ENCODE data around the gene CNTNAP2. TPM values are rescaled to one million over a fixed set of nuclear protein-coding genes. Genes with fewer than 3 reads are reported as not detected.

CNTNAP2 gene
- total RNA-seq, 2 experiments from 2014 or later: 0.28 TPM; not detected in 1

- Histone ChIP-seq H3K9me2 (ENCODE audit: insufficient read depth, low read length) (no peaks in the 10 kb centered on the region), H3K27ac (ENCODE audit: low read depth, low read length, poor library complexity, severe bottlenecking) (no peak overlapping the region), H3K4me3 (ENCODE audit: low read depth, low read length, poor library complexity, severe bottlenecking) (no peak overlapping the region), H3K9me3 (ENCODE audit: low read length) (no peaks in the 10 kb centered on the region), H3K4me1 (ENCODE audit: insufficient read depth, low read length, poor library complexity, severe bottlenecking) (no peaks in the 10 kb centered on the region), H3K79me2 (ENCODE audit: insufficient read depth, low read depth, low read length) (no peaks in the 10 kb centered on the region), H3K4me2 (ENCODE audit: low read length) (no peak overlapping the region), H3K36me3 (ENCODE audit: insufficient read depth, low read length) (no peaks in the 10 kb centered on the region), H4K20me1 (ENCODE audit: insufficient read depth, low read length) (no peaks in the 10 kb centered on the region), H2AFZ (ENCODE audit: low read length) (no peak overlapping the region)
- intact Hi-C loops (cut with micrococcal nuclease; ENCODE audit: unreplicated experiment): no loop called here
- CTCF ChIA-PET (ENCODE audit: unreplicated experiment): no interaction called here
- DNase-seq (ENCODE audit: low spot score): no peak
- TF ChIP-seq EZH2phosphoT487 (IDR thresholded peaks at IDR 0.05; ENCODE audit: borderline replicate concordance, low read depth, low read length) (no peak), CTCF (conservative IDR thresholded peaks at IDR 0.05; ENCODE audit: low read length) (no peak)
- no TSS peak for BruUV-seq (replicated peaks)
- POLR2A ChIA-PET: interaction anchor here (0.6 kb wide), 1 partner anchor 226 kb away, joined by 3 read pairs; no protein-coding TSS in a partner anchor
Measured at GRCh38 chr7:147941381-147941780, 1824.8 kb downstream of the CNTNAP2 start.

- H3K4me3 ChIP-seq (ENCODE audit: low read depth, low read length, poor library complexity, severe bottlenecking): no peak overlapping the region
- no peaks in the 10 kb centered on the region for H3K9me3 ChIP-seq (ENCODE audit: low read length)
- POLR2A ChIA-PET: no interaction called here
- no peak overlapping the region for H2AFZ ChIP-seq (ENCODE audit: low read length)
- TF ChIP-seq CTCF (conservative IDR thresholded peaks at IDR 0.05; ENCODE audit: low read length): no peak
- TF ChIP-seq EZH2phosphoT487 (IDR thresholded peaks at IDR 0.05; ENCODE audit: borderline replicate concordance, low read depth, low read length): no peak
- H4K20me1 ChIP-seq (ENCODE audit: insufficient read depth, low read length): no peaks in the 10 kb centered on the region
- H3K36me3 ChIP-seq (ENCODE audit: insufficient read depth, low read length): no peaks in the 10 kb centered on the region
- DNase-seq (ENCODE audit: low spot score): no peak
- no peaks in the 10 kb centered on the region for H3K9me2 ChIP-seq (ENCODE audit: insufficient read depth, low read length)
- CTCF ChIA-PET (ENCODE audit: unreplicated experiment): no interaction called here
- no peak overlapping the region for H3K27ac ChIP-seq (ENCODE audit: low read depth, low read length, poor library complexity, severe bottlenecking)
- intact Hi-C loops (cut with micrococcal nuclease; ENCODE audit: unreplicated experiment): no loop called here
- H3K4me2 ChIP-seq (ENCODE audit: low read length): no peak overlapping the region
- no peaks in the 10 kb centered on the region for H3K4me1 ChIP-seq (ENCODE audit: insufficient read depth, low read length, poor library complexity, severe bottlenecking)
- H3K79me2 ChIP-seq (ENCODE audit: insufficient read depth, low read depth, low read length): no peaks in the 10 kb centered on the region
- no TSS peak for BruUV-seq (replicated peaks)
Measured at GRCh38 chr7:147944321-147944720, 1827.7 kb downstream of the CNTNAP2 start.

GRCh38 chr7:147952918-147953317 is 1836.3 kb downstream of the CNTNAP2 start:
- no peak overlapping the region for H3K27ac ChIP-seq (ENCODE audit: low read depth, low read length, poor library complexity, severe bottlenecking)
- H3K4me3 ChIP-seq (ENCODE audit: low read depth, low read length, poor library complexity, severe bottlenecking): no peak overlapping the region
- no peak for DNase-seq (ENCODE audit: low spot score)
- no peaks in the 10 kb centered on the region for H3K79me2 ChIP-seq (ENCODE audit: insufficient read depth, low read depth, low read length)
- no peaks in the 10 kb centered on the region for H3K4me1 ChIP-seq (ENCODE audit: insufficient read depth, low read length, poor library complexity, severe bottlenecking)
- no peaks in the 10 kb centered on the region for H4K20me1 ChIP-seq (ENCODE audit: insufficient read depth, low read length)
- no peaks in the 10 kb centered on the region for H3K36me3 ChIP-seq (ENCODE audit: insufficient read depth, low read length)
- no TSS peak for BruUV-seq (replicated peaks)
- H3K4me2 ChIP-seq (ENCODE audit: low read length): no peak overlapping the region
- CTCF ChIA-PET (ENCODE audit: unreplicated experiment): interaction anchor here (0.5 kb wide), 1 partner anchor 651 kb away, joined by 3 read pairs; no protein-coding TSS in a partner anchor
- H3K9me3 ChIP-seq (ENCODE audit: low read length): no peaks in the 10 kb centered on the region
- no peaks in the 10 kb centered on the region for H3K9me2 ChIP-seq (ENCODE audit: insufficient read depth, low read length)
- POLR2A ChIA-PET: no interaction called here
- intact Hi-C loops (cut with micrococcal nuclease; ENCODE audit: unreplicated experiment): no loop called here
- no peak overlapping the region for H2AFZ ChIP-seq (ENCODE audit: low read length)
- TF ChIP-seq EZH2phosphoT487 (IDR thresholded peaks at IDR 0.05; ENCODE audit: borderline replicate concordance, low read depth, low read length) (no peak), CTCF (conservative IDR thresholded peaks at IDR 0.05; ENCODE audit: low read length) (no peak)
